HG03045 (cell line): Measurements from ENCODE around the gene GDF7.
A peak's percentile ranks its signal among the peaks of the same experiment; 100 is the strongest.

Experiments
- ATAC-seq: cut with Tn5 transposase; IDR thresholded peaks from one replicate; pipeline ENCODE4 v1.9.1; 2021; ENCODE audit warnings: mild to moderate bottlenecking, moderate library complexity; ENCODE audit not compliant: unreplicated experiment

Gene GDF7

GRCh38 chr2:20643060-20643459 is 23.9 kb upstream of the GDF7 start:
- ATAC-seq = no peak

GRCh38 chr2:20643826-20644225 is 23.1 kb upstream of the GDF7 start:
- no peak for ATAC-seq

- no peak for ATAC-seq
Measured at GRCh38 chr2:20645301-20645701, 21.6 kb upstream of the GDF7 start.

GRCh38 chr2:20645761-20646160 is 21.2 kb upstream of the GDF7 start:
- no peak for ATAC-seq

GRCh38 chr2:20646446-20646845 is 20.5 kb upstream of the GDF7 start:
- no peak for ATAC-seq

- no peak for ATAC-seq
Measured at GRCh38 chr2:20647211-20647610, 19.7 kb upstream of the GDF7 start.

- no peak for ATAC-seq
Measured at GRCh38 chr2:20647738-20648137, 19.2 kb upstream of the GDF7 start.

- ATAC-seq = no peak
Measured at GRCh38 chr2:20648206-20648605, 18.7 kb upstream of the GDF7 start.

GRCh38 chr2:20648831-20649230 is 18.1 kb upstream of the GDF7 start:
- ATAC-seq = no peak

- ATAC-seq = no peak
Measured at GRCh38 chr2:20649576-20649975, 17.4 kb upstream of the GDF7 start.

- ATAC-seq = no peak
Measured at GRCh38 chr2:20649976-20650375, 17.0 kb upstream of the GDF7 start.

- ATAC-seq = peak; percentile 8
Measured at GRCh38 chr2:20650393-20650876, 16.5 kb upstream of the GDF7 start.

- ATAC-seq = peak; percentile 95
Measured at GRCh38 chr2:20650877-20651730, 15.8 kb upstream of the GDF7 start, which contains the start of gene HS1BP3. HS1BP3 (minus strand) TSS chr2:20651098; CDS start chr2:20651063, 35 bp downstream.

- no peak for ATAC-seq
Measured at GRCh38 chr2:20651731-20652099, 15.2 kb upstream of the GDF7 start.

GRCh38 chr2:20652141-20652540 is 14.8 kb upstream of the GDF7 start:
- no peak for ATAC-seq

- no peak for ATAC-seq
Measured at GRCh38 chr2:20652673-20653575, 14.0 kb upstream of the GDF7 start.

GRCh38 chr2:20653695-20654534 is 13.0 kb upstream of the GDF7 start:
- no peak for ATAC-seq

- no peak for ATAC-seq
Measured at GRCh38 chr2:20654535-20654813, 12.5 kb upstream of the GDF7 start.

- no peak for ATAC-seq
Measured at GRCh38 chr2:20656561-20656960, 10.4 kb upstream of the GDF7 start.

GRCh38 chr2:20657522-20658235 is 9.3 kb upstream of the GDF7 start:
- no peak for ATAC-seq
